ENCODE results near the gene MALAT1.
A peak's percentile ranks its signal among the peaks of the same experiment; 100 is the strongest.

Gene MALAT1

GRCh38 chr11:65479184-65480145 lies 19.4 kb upstream of the MALAT1 start:
- no peak for DNase-seq (ENCODE audit: low spot score)

DNA sequence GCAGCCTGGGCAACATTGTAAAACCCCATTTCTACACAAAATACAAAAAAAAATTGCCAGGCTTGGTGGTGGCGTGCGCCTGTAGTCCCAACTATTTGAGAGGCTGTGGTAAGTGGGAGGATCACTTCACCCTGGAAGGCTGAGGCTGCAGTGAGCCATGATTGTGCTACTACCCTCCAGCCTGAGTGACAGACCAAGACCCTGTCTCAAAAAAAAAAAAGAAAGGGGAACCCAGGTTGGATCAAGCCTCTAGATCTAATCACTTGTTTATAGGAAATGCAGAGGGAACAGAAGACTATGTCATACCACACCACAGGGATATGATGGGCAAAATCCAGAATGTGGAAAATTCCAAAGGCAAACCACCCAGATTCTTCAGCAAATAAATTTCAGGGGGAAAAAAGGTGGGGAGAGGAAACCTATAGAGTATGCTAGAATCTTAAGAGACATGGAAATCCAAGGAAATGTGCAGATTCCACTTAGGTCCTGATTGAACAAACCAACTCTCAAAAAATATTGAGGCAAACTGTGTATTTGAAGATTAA lies 16.5 kb upstream of the MALAT1 start:
- no peak for DNase-seq (ENCODE audit: low spot score)

DNA sequence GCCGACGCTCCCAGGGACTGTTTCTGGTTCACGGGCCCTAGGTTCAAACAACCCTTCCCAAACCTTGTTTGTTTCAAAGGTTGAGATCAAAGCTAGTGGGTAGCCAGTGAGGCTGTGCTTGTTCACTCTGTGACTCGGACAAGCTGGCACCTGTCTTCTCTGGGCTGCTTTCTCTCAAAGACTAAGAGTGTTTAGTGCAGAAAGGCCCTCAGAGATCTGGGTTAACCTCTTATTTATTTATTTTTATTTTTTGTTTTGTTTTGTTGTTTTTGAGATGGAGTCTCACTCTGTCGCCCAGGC lies 13.0 kb upstream of the MALAT1 start:
- no peak for DNase-seq (ENCODE audit: low spot score)

- no peak for DNase-seq (ENCODE audit: low spot score)
Measured at GRCh38 chr11:65486570-65487466, 12.0 kb upstream of the MALAT1 start.

- peak; percentile 95 for DNase-seq (ENCODE audit: low spot score)
Measured at GRCh38 chr11:65487467-65488272, 11.2 kb upstream of the MALAT1 start.

GRCh38 chr11:65488273-65489034 lies 10.4 kb upstream of the MALAT1 start:
- DNase-seq (ENCODE audit: low spot score), result no peak

- DNase-seq (ENCODE audit: low spot score), result peak; percentile 75
Measured at GRCh38 chr11:65489035-65489705, 9.7 kb upstream of the MALAT1 start.

DNA sequence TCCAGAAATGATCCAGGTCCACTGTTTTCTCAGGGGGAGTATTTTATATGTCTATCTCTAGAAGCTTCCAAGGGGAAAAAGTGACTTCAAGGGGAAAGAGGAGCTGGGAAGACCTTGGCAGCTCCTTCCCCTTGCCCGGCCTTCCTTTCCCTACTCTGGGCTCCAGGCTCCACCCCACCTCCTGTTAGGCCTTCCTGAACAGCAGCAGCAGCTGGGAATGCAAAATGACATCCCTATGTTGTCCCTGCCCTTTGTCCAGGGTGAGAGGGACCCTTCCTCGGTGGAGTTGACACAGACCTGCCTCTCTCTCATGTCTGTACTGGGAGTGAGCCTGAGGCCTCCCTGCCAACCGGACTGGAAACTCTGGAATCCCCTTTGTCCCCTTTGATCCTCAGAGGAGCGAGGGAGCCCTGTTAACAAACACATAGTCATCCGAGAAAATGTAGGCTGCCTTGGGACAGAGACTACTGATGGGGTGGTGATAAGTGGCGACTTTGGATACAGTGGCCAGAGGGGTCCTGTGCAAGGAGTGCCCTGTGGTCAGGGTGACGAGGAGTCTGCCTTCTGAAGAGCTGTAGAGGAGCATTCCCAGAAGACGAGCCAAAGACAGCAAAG lies 9.0 kb upstream of the MALAT1 start:
- peak; percentile 82 for DNase-seq (ENCODE audit: low spot score)

GRCh38 chr11:65491163-65491465 lies 7.7 kb upstream of the MALAT1 start:
- no peak for DNase-seq (ENCODE audit: low spot score)

DNA sequence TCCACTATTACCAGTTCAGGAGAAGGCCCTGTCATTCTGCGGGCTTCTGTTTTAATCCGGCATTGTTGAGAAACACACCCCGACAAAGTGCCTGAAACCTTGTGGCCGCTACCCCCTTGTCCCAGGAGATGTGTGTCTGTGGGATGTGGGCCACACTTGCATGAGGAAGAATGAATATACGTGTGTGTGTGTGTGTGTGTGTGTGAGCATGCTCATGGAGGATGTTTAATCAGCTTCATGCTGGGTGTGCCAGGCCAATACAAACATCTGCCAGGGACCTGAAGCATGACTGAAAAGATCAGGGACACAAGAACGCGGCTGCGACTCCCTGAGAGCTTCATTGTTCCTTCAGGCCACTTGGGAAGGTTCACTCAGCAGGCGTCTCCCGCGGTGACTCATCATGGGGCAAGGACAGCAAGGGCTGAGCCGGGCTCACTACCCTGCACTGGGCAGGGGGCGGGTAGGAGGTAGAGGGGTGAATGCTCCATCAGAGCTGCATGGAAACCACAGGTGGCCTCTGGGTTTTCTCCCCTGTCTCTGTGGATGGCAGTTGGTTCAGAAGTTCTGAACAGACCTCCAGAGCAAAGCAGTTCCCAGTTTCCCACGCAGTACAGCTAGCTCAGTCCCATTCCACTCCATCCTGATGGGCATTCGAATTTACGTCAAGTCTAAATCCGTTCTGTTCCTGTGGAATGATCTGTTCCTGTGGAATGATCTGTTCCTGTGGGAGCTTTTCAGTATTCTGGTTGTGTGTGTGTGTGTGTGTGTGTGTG lies 7.0 kb upstream of the MALAT1 start:
- DNase-seq (ENCODE audit: low spot score), result no peak

- DNase-seq (ENCODE audit: low spot score), result no peak
Measured at GRCh38 chr11:65492387-65492636, 6.5 kb upstream of the MALAT1 start.

- DNase-seq (ENCODE audit: low spot score), result peak; percentile 82
Measured at GRCh38 chr11:65492637-65493366, 6.0 kb upstream of the MALAT1 start.

- DNase-seq (ENCODE audit: low spot score), result no peak
Measured at GRCh38 chr11:65493367-65494176, 5.3 kb upstream of the MALAT1 start.

GRCh38 chr11:65496304-65497140 lies 2.3 kb upstream of the MALAT1 start:
- no peak for DNase-seq (ENCODE audit: low spot score)

GRCh38 chr11:65497141-65498041 lies 1.5 kb upstream of the MALAT1 start:
- peak; percentile 100 for DNase-seq (ENCODE audit: low spot score)

- DNase-seq (ENCODE audit: low spot score), result peak; percentile 86
Measured at GRCh38 chr11:65498042-65498726, 661 bp upstream of the MALAT1 start.
